Measurements from ENCODE around the gene TAF7. TPM values are rescaled to one million over a fixed set of nuclear protein-coding genes. Genes with fewer than 3 reads are reported as not detected.
"Not testable (repeated sequence)": the region's sequence is repeated elsewhere in the genome, so short reads cannot be mapped to it uniquely, and the experiment has no call there.

TAF7 gene
- total RNA-seq, 1 experiment from 2014 or later = 78.7 TPM

GRCh38 chr5:141319699-141320098 is 885 bp downstream of the TAF7 start:
- peaks cover 5% of the 10 kb centered on the region; the same call in 1 of the 2 replicates for H3K4me1 ChIP-seq
- H3K27ac Mint-ChIP-seq (ENCODE audit: unreplicated experiment) = peak overlapping the region; percentile 100
- intact Hi-C loops (cut with micrococcal nuclease; ENCODE audit: unreplicated experiment) = loop anchor here (1.0 to 5.0 kb wide), 2 partner anchors 93 to 205 kb away; partner anchors contain the start of gene PCDHGA10
- H3K27me3 Mint-ChIP-seq (ENCODE audit: insufficient read depth, unreplicated experiment) = no peaks in the 10 kb centered on the region
- BruUV-seq (replicated peaks) = no TSS peak
- peak overlapping the region; percentile 95 for H3K4me3 ChIP-seq (ENCODE audit: low read depth, low read length)
- peaks cover 6% of the 10 kb centered on the region; the same call in 1 of the 2 replicates for H3K36me3 ChIP-seq (ENCODE audit: control insufficient read depth, insufficient read depth, low read length)
- H3K4me3 Mint-ChIP-seq (ENCODE audit: unreplicated experiment) = peak overlapping the region; percentile 96
- POLR2A ChIA-PET = interaction anchor here (0.6 to 1.7 kb wide), 6 partner anchors 11 to 299 kb away, joined by 3 to 9 read pairs (median 4); partner anchors contain the start of genes DIAPH1, PCDHB14, PCDHGA1 and PCDHGA11
- peaks cover 61% of the 10 kb centered on the region for H3K36me3 Mint-ChIP-seq (ENCODE audit: insufficient read depth, unreplicated experiment)
- no peak for DNase-seq
- peaks cover 6% of the 10 kb centered on the region for H3K4me1 Mint-ChIP-seq (ENCODE audit: low read depth, unreplicated experiment)
- H3K9me3 Mint-ChIP-seq (ENCODE audit: unreplicated experiment) = peaks cover 35% of the 10 kb centered on the region
- TF ChIP-seq CTCF (IDR thresholded peaks at IDR 0.05; ENCODE audit: insufficient read depth in 1 of 2, low read depth in 1 of 2, low read length in 1 of 2, severe bottlenecking in 1 of 2, unreplicated experiment in 1 of 2) = no peak
- no peaks in the 10 kb centered on the region for H3K27me3 ChIP-seq (replicated peaks; ENCODE audit: control insufficient read depth, insufficient read depth, low read length)
- H3K9me3 ChIP-seq = peaks cover 22% of the 10 kb centered on the region
- CTCF ChIA-PET = interaction anchor here (0.9 to 1.6 kb wide), 6 partner anchors 50 to 272 kb away, joined by 3 to 13 read pairs (median 4); partner anchors contain the start of genes PCDHB14 and PCDHGB3

DNA sequence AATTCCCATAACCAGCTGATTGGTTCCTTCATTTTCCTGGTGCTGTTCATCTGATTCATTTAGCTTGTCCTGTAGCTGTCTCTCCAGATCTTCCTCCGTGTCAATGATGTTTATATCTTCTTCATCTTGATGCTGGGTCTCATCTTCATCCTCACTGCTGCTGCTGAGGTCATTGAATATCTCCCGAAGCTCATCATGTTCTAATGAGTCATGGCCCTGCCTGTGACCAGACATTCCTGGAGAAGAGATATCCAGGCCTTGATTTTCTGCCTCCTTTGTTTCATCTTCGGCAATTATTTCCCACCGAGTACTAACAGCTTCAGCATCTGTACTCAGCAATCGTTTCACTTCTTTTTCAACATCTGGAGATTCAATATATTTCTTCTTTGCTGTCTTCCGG is 1.4 kb downstream of the TAF7 start:
- Mint-ChIP-seq H3K9me3 (ENCODE audit: unreplicated experiment) (peaks cover 37% of the 10 kb centered on the region), H3K4me3 (ENCODE audit: unreplicated experiment) (peak overlapping the region; percentile 96), H3K27ac (ENCODE audit: unreplicated experiment) (peak overlapping the region; percentile 100), H3K36me3 (ENCODE audit: insufficient read depth, unreplicated experiment) (peaks cover 61% of the 10 kb centered on the region), H3K4me1 (ENCODE audit: low read depth, unreplicated experiment) (peaks cover 6% of the 10 kb centered on the region), H3K27me3 (ENCODE audit: insufficient read depth, unreplicated experiment) (no peaks in the 10 kb centered on the region)
- intact Hi-C loops (cut with micrococcal nuclease; ENCODE audit: unreplicated experiment) = no loop called here
- no peak for TF ChIP-seq CTCF (IDR thresholded peaks at IDR 0.05; ENCODE audit: insufficient read depth in 1 of 2, low read depth in 1 of 2, low read length in 1 of 2, severe bottlenecking in 1 of 2, unreplicated experiment in 1 of 2)
- Histone ChIP-seq H3K9me3 (peaks cover 22% of the 10 kb centered on the region), H3K4me3 (ENCODE audit: low read depth, low read length) (no peak overlapping the region), H3K4me1 (peaks cover 5% of the 10 kb centered on the region; the same call in 1 of the 2 replicates), H3K27me3 (replicated peaks; ENCODE audit: control insufficient read depth, insufficient read depth, low read length) (no peaks in the 10 kb centered on the region), H3K36me3 (ENCODE audit: control insufficient read depth, insufficient read depth, low read length) (peaks cover 6% of the 10 kb centered on the region; the same call in 1 of the 2 replicates)
- no peak for DNase-seq
- CTCF ChIA-PET = interaction anchor here (0.7 kb wide), 1 partner anchor 283 kb away, joined by 3 read pairs; no protein-coding TSS in a partner anchor
- POLR2A ChIA-PET = no interaction called here
- no TSS peak for BruUV-seq (replicated peaks)

GRCh38 chr5:141316963-141317362 is 3.6 kb downstream of the TAF7 start:
- H3K4me3 Mint-ChIP-seq (ENCODE audit: unreplicated experiment); DNase-seq; H3K27ac Mint-ChIP-seq (ENCODE audit: unreplicated experiment); BruUV-seq (replicated peaks); H3K36me3 ChIP-seq (ENCODE audit: control insufficient read depth, insufficient read depth, low read length); H3K4me1 Mint-ChIP-seq (ENCODE audit: low read depth, unreplicated experiment); H3K4me1 ChIP-seq; H3K4me3 ChIP-seq (ENCODE audit: low read depth, low read length); CTCF ChIA-PET; POLR2A ChIA-PET; intact Hi-C loops (cut with micrococcal nuclease; ENCODE audit: unreplicated experiment); H3K27me3 Mint-ChIP-seq (ENCODE audit: insufficient read depth, unreplicated experiment); H3K27me3 ChIP-seq (replicated peaks; ENCODE audit: control insufficient read depth, insufficient read depth, low read length): not testable (repeated sequence)
- H3K9me3 ChIP-seq = peaks cover 22% of the 10 kb centered on the region
- peaks cover 67% of the 10 kb centered on the region for H3K36me3 Mint-ChIP-seq (ENCODE audit: insufficient read depth, unreplicated experiment)
- peaks cover 39% of the 10 kb centered on the region for H3K9me3 Mint-ChIP-seq (ENCODE audit: unreplicated experiment)
